ENCODE measurements around the gene MLLT10. TPM values are rescaled to one million over a fixed set of nuclear protein-coding genes. Genes with fewer than 3 reads are reported as not detected.

MLLT10 gene
- 56.9 and 86.0 TPM in 2 replicates for total RNA-seq

GRCh38 chr10:21533467-21534279 is at the start of gene MLLT10:
MLLT10 (plus strand) TSS chr10:21534232; CDS start chr10:21534645, 413 bp downstream.

GRCh38 chr10:21525367-21526187 is 8.5 kb upstream of the MLLT10 start, which contains the start of gene SKIDA1:
SKIDA1 (minus strand) TSS chr10:21525682; CDS start chr10:21517822, 7,860 bp downstream.

Small RNA genes within 50 kb of the gene (small RNA-seq; reads per million reads assigned to genes)
- gene MIR1915 (0.40 reads per million, percentile 18 among the genes with 10 or more reads in this experiment), gene RN7SKP219 (not detected), gene RNU6-1141P (4.6 reads per million, percentile 91 among the genes with 10 or more reads in this experiment), gene RNU6-306P (not detected)

Other genes starting within 250 kb of the MLLT10 start
- 7.5 and 14.4 TPM in 2 replicates for gene SKIDA1, start 8.6 kb upstream of the MLLT10 start, total RNA-seq

Measured in placental epithelial cell (primary cell).